Amniotic stem cell (primary cell): ENCODE results near the gene SHISA2.

Source experiments
- DNase-seq: peaks from one replicate; lab custom pipeline; 2025; lab: John Stamatoyannopoulos, UW

The SHISA2 gene

GRCh38 chr13:26048741-26049140, 3.1 kb downstream of the SHISA2 start:
- DNase-seq: no peak

GRCh38 chr13:26047040-26047439, 4.8 kb downstream of the SHISA2 start:
- DNase-seq: no peak

- DNase-seq: no peak
Measured at GRCh38 chr13:26046639-26047038, 5.2 kb downstream of the SHISA2 start.

DNA sequence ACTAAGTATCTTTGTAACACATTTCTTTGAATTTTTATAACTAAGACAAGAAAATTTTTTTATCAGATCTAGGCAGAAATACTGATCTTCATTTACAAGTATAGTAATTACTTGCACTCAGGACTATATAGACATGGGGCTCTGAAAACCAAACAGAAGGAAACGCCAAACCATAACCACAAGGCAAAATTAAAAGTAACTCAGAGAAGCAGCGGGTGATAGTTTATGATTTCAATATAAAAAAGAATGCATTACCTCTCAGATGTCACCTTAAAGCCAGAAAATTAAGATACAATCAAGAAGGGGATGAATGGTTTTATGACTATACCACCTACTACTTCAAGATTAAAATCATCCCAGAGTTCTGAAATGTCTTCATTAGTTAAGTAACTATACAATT, 6.7 kb downstream of the SHISA2 start:
- no peak for DNase-seq

DNA sequence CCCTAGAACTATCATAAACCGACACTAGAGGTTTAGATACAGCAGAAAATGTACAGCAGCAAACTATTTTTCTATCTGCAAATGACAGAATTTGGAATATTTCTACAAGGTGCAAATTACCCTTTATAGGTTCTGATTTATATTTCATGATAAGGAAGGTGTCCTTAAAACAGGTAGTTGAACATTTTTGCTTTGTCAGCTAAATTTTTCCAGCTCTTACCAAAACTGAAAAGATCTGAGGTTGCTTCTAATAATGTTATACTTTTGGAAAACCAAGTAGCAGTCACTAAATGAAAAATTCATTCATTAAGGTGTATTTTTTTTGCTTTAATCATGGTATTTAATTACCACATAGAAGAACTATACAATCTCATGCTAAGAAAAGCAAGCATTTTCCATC, 9.0 kb downstream of the SHISA2 start:
- no peak for DNase-seq

GRCh38 chr13:26041444-26041843, 10.4 kb downstream of the SHISA2 start:
- DNase-seq: no peak

- no peak for DNase-seq
Measured at GRCh38 chr13:26038931-26039475, 12.8 kb downstream of the SHISA2 start.

DNA sequence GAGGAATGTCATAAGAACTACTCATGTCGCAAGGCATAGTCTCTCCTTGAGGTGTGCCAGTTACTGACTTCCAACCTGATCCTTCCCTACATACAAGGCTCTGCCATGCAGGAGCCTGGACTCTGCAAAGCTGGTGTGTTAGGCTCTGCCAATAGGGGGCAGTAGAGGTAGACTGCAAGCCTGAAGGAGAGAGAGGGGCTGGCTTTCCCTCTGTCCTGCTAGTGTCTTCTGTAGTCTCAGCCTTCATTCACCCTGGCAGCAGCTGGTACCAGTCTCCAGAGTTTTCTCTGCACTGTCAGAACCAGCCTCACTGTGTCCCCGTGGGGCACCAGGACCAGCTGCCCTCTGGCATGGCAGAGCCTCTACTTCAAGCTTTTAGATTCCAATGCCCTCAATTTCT, 14.5 kb downstream of the SHISA2 start:
- no peak for DNase-seq

- no peak for DNase-seq
Measured at GRCh38 chr13:26036383-26036782, 15.4 kb downstream of the SHISA2 start.

- no peak for DNase-seq
Measured at GRCh38 chr13:26034018-26034417, 17.8 kb downstream of the SHISA2 start.

DNA sequence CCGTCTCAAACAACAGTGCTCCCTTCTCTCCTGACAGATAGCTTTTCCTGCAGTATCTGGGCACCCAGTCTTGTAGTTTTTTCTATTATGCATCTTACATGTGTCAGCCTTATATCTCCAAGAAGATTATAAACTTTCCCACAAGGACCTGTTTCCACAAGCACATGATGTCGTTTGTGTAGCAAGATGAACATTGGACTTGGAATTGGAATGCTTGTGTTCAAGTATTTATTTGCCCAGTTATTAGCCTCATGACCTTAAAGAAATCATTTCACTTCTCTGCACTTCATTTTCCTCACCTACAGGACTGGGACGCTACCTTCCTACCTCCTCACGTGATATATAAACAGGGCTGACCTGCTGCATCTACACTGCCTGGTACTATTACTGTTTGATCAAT, 21.5 kb downstream of the SHISA2 start:
- DNase-seq: no peak

- DNase-seq: no peak
Measured at GRCh38 chr13:26029581-26030136, 22.2 kb downstream of the SHISA2 start.

GRCh38 chr13:26026211-26026610, 25.6 kb downstream of the SHISA2 start:
- DNase-seq: no peak

GRCh38 chr13:26025771-26026170, 26.0 kb downstream of the SHISA2 start:
- no peak for DNase-seq

DNA sequence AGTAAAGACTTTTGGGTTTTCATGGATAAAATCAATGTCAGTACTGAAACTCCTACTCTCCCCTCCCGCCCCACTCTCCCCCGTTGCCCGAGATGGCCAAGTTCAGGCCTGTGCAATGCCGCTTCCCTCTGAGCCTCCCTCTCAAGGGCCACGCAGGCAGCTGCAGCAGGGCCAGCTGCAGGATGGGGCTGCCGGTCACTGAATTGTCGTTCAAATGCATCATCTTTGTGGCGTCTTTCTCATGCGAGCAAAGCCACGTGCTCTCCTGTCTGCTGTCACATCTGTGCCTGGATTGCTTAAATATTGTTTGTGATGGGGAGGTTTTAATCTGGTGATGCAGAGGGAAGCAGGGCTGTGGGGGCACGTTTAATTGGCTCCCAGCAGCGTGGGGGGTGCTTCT, 26.6 kb downstream of the SHISA2 start:
- DNase-seq: no peak

GRCh38 chr13:26024558-26024957, 27.3 kb downstream of the SHISA2 start:
- DNase-seq: no peak

DNA sequence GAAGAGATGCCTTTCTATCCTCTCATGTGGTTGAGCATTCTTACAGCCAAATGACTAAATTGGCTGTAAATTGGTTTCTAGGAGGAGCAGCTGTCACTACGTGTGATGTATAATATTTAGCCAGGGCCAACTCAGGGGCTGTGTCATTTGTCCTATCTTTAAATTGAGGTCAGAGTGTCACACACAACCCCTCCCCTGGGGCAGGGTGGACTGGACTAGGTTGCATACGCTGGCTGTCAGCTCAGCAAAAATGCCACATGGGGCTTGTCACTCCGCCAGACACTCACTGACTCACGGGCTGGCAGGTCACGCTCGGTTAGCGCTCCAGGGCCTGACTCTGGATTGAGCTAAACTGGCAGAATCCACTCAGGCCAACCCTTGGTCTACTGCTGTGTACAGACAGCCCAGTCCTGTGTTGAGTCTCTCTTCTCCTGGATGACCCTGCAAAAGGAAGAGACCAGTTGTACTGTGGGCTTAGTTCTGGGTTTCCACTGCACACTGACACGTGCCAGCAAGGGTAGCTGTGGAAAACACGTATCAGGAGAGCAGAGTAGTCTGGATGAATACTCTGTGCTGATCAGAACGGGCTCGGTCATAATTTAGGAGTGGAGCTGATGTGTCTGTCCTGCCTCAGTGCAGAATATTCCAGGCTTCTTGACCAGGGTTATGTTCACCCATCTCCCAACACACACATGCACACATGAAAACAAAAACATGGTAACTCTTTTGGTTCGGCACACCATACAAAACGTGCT, 29.1 kb downstream of the SHISA2 start:
- peak; percentile 56 for DNase-seq

DNA sequence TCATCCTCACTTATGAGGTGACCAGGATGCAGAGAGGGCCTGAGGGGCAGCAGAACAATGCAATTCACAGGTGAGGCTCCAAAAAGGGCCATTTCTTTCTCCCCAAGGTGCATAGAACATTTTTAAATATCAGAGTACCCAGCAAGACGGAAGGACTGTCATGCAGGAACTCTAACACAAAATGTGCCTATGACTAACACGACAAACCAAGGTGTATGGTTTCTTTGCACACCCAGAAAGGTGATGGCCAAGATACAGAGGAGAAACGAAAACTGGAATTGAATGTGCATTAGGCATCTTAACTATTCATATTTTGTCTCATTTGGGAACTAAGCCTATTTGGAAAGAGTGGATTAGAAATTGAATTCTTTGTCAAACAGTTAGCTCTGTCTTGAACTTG, 29.9 kb downstream of the SHISA2 start:
- DNase-seq: no peak

GRCh38 chr13:26021516-26021915, 30.3 kb downstream of the SHISA2 start:
- no peak for DNase-seq

GRCh38 chr13:26020891-26021290, 30.9 kb downstream of the SHISA2 start:
- no peak for DNase-seq

DNA sequence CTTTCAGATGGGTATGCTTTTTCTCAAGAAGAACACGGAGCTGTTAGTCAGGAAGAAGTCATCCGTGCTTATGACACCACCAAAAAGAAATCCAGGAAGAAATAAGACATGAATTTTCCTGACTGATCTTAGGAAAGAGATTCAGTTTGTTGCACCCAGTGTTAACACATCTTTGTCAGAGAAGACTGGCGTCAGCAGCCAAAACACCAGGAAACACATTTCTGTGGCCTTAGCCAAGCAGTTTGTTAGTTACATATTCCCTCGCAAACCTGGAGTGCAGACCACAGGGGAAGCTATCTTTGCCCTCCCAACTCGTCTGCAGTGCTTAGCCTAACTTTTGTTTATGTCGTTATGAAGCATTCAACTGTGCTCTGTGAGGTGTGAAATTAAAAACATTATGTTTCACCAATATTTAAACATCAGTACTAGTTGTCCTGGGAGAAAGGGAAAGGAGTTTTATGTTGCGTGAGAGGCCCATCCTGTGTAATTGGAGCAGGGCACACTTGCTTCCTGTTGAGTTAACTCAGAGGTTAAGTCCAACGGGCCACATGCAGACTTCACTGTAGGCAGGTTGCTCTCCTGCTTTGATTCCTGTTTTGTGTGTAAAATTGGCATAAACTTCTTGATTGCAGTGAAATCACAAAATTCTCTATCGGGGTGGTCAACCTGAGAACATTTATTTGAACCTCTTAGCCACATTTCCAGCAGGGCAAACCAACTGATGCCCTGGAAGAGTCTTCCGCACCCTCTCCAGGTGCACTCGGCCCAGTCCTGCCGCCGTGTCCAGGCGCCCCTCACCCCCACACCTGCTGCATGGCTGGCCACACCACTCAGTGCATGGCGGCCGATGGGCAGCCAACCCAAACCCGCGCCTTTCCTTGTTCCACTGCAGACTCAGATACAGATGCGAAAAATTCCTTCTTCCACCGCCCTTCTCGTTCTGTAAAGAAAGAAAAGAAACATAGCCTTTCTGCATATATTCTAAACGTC, 31.6 kb downstream of the SHISA2 start:
- peak; percentile 22 for DNase-seq

- DNase-seq: no peak
Measured at GRCh38 chr13:26019251-26019650, 32.6 kb downstream of the SHISA2 start.
